ENCODE measurements around the gene SYNE3. TPM values are rescaled to one million over a fixed set of nuclear protein-coding genes. Genes with fewer than 3 reads are reported as not detected.

The SYNE3 gene
- total and polyA plus RNA-seq, 7 experiments from 2014 or later = 6.8 to 83.9 (median 49.1) TPM

- Histone ChIP-seq H3K36me3 (ENCODE audit: control insufficient read depth in 2 of 3, insufficient read depth in 3 of 3, low read length in 3 of 3) (no peaks in the 10 kb centered on the region), H3K27me3 (ENCODE audit: control insufficient read depth in 2 of 2, insufficient read depth in 2 of 2, low read length in 2 of 2) (no peaks in the 10 kb centered on the region), H3K27ac (ENCODE audit: low read depth, low read length) (peak overlapping the region; percentile 80), H3K9me3 (ENCODE audit: control insufficient read depth in 2 of 3, low read length in 3 of 3) (no peaks in the 10 kb centered on the region), H3K4me3 (ENCODE audit: low read length) (peak overlapping the region; percentile 31), H3K4me1 (ENCODE audit: control insufficient read depth in 2 of 2, insufficient read depth in 2 of 2, low read length in 2 of 2) (peaks cover 79% of the 10 kb centered on the region in 2 donors)
- Mint-ChIP-seq H3K36me3 (peaks cover 0 to 6% (median 0%) of the 10 kb centered on the region in 5 donors), H3K27ac (peak overlapping the region; percentile 91 to 98 (median 96)), H3K27me3 (no peaks in the 10 kb centered on the region), H3K9me3 (peaks cover 0 to 1% (median 0%) of the 10 kb centered on the region in 11 donors), H3K4me1 (peaks cover 62 to 82% (median 74%) of the 10 kb centered on the region in 7 donors), H3K4me3 (peak overlapping the region; percentile 67 to 91 (median 84))
- no peak for ATAC-seq
- POLR2A ChIA-PET = interaction anchor here (0.8 to 17.2 kb wide), 6 partner anchors 9 to 82 kb away, joined by 3 to 255 read pairs (median 4); partner anchors contain the start of gene GLRX5
- no peak for DNase-seq
- intact Hi-C loops (cut with micrococcal nuclease) = loop anchor here (2.0 to 5.0 kb wide), 4 partner anchors 23 to 874 kb away; partner anchors contain the start of genes DICER1 (in 2 of the 2) and AK7 (in 1 of the 2)
- CTCF ChIA-PET = interaction anchor here (0.6 to 3.0 kb wide), 5 partner anchors 9 to 76 kb away, joined by 3 to 16 read pairs (median 12); no protein-coding TSS in a partner anchor
These were observed 1.7 kb upstream of the SYNE3 start for GRCh38 chr14:95518045-95518751.

GRCh38 chr14:95515596-95516552 is 576 bp downstream of the SYNE3 start:
- Histone ChIP-seq H3K27me3 (ENCODE audit: control insufficient read depth in 2 of 2, insufficient read depth in 2 of 2, low read length in 2 of 2) (no peaks in the 10 kb centered on the region), H3K4me1 (ENCODE audit: control insufficient read depth in 2 of 2, insufficient read depth in 2 of 2, low read length in 2 of 2) (peaks cover 57 to 61% of the 10 kb centered on the region in 2 donors), H3K9me3 (ENCODE audit: control insufficient read depth in 2 of 3, low read length in 3 of 3) (no peaks in the 10 kb centered on the region), H3K36me3 (ENCODE audit: control insufficient read depth in 2 of 3, insufficient read depth in 3 of 3, low read length in 3 of 3) (peaks cover 0 to 2% (median 0%) of the 10 kb centered on the region in 3 experiments), H3K4me3 (ENCODE audit: low read length) (peak overlapping the region; percentile 99), H3K27ac (ENCODE audit: low read depth, low read length) (peak overlapping the region; percentile 80)
- ATAC-seq (peak; percentile 93), DNase-seq (peak; percentile 62 to 89 (median 74))
- H3K27me3 Mint-ChIP-seq = no peaks in the 10 kb centered on the region
- peaks cover 59 to 79% (median 72%) of the 10 kb centered on the region in 7 donors for H3K4me1 Mint-ChIP-seq
- peaks cover 0 to 10% (median 0%) of the 10 kb centered on the region in 5 donors for H3K36me3 Mint-ChIP-seq
- intact Hi-C loops (cut with micrococcal nuclease) = loop anchor here (1.0 to 5.0 kb wide), 8 partner anchors 8 to 876 kb away; partner anchors contain the start of genes DICER1 (in 2 of the 2) and AK7 (in 1 of the 2)
- CTCF ChIA-PET = interaction anchor here (0.8 to 3.2 kb wide), 5 partner anchors 11 to 73 kb away, joined by 3 to 15 read pairs (median 8); no protein-coding TSS in a partner anchor
- H3K27ac Mint-ChIP-seq = peak overlapping the region; percentile 63 to 94 (median 90)
- POLR2A ChIA-PET = interaction anchor here (0.5 to 17.2 kb wide), 16 partner anchors 8 to 879 kb away, joined by 3 to 255 read pairs (median 4); partner anchors contain the start of gene GLRX5
- peak overlapping the region; percentile 87 to 98 (median 92) for H3K4me3 Mint-ChIP-seq
- peaks cover 0 to 1% (median 0%) of the 10 kb centered on the region in 11 donors for H3K9me3 Mint-ChIP-seq

- no peak for ATAC-seq
- Histone ChIP-seq H3K27me3 (ENCODE audit: control insufficient read depth in 2 of 2, insufficient read depth in 2 of 2, low read length in 2 of 2) (no peaks in the 10 kb centered on the region), H3K9me3 (ENCODE audit: control insufficient read depth in 2 of 3, low read length in 3 of 3) (no peaks in the 10 kb centered on the region), H3K36me3 (ENCODE audit: control insufficient read depth in 2 of 3, insufficient read depth in 3 of 3, low read length in 3 of 3) (peaks cover 0 to 7% (median 0%) of the 10 kb centered on the region in 3 experiments), H3K4me1 (ENCODE audit: control insufficient read depth in 2 of 2, insufficient read depth in 2 of 2, low read length in 2 of 2) (peaks cover 53 to 56% of the 10 kb centered on the region in 2 donors), H3K4me3 (ENCODE audit: low read length) (peak overlapping the region; percentile 99), H3K27ac (ENCODE audit: low read depth, low read length) (peak overlapping the region; percentile 80)
- peaks cover 0 to 1% (median 0%) of the 10 kb centered on the region in 11 donors for H3K9me3 Mint-ChIP-seq
- H3K27ac Mint-ChIP-seq = peak overlapping the region; percentile 48 to 92 (median 83)
- H3K4me1 Mint-ChIP-seq = peaks cover 60 to 79% (median 70%) of the 10 kb centered on the region in 7 donors
- no peaks in the 10 kb centered on the region for H3K27me3 Mint-ChIP-seq
- intact Hi-C loops (cut with micrococcal nuclease) = loop anchor here (5.0 kb wide), 3 partner anchors 33 to 877 kb away; partner anchors contain the start of genes DICER1 (in 2 of the 2) and AK7 (in 1 of the 2)
- ChIA-PET POLR2A (interaction anchor here (0.5 to 17.2 kb wide), 9 partner anchors 9 to 880 kb away, joined by 3 to 255 read pairs (median 5); no protein-coding TSS in a partner anchor), CTCF (interaction anchor here (2.3 to 3.2 kb wide), 4 partner anchors 12 to 73 kb away, joined by 7 to 15 read pairs (median 8); no protein-coding TSS in a partner anchor)
- H3K4me3 Mint-ChIP-seq = peak overlapping the region; percentile 87 to 98 (median 92)
- no peak for DNase-seq
- H3K36me3 Mint-ChIP-seq = peaks cover 2 to 11% (median 2%) of the 10 kb centered on the region in 5 donors
These were observed 1.4 kb downstream of the SYNE3 start for GRCh38 chr14:95515080-95515489.

GRCh38 chr14:95514131-95515079 is 2.0 kb downstream of the SYNE3 start:
- intact Hi-C loops (cut with micrococcal nuclease) = loop anchor here (5.0 kb wide), 3 partner anchors 32 to 878 kb away; partner anchors contain the start of genes DICER1 (in 2 of the 2) and AK7 (in 1 of the 2)
- peak overlapping the region; percentile 87 to 98 (median 92) for H3K4me3 Mint-ChIP-seq
- H3K36me3 Mint-ChIP-seq = peaks cover 4 to 14% (median 7%) of the 10 kb centered on the region in 5 donors
- POLR2A ChIA-PET = interaction anchor here (1.5 to 17.2 kb wide), 6 partner anchors 10 to 53 kb away, joined by 4 to 255 read pairs (median 8); no protein-coding TSS in a partner anchor
- no peaks in the 10 kb centered on the region for H3K27me3 Mint-ChIP-seq
- no peaks in the 10 kb centered on the region for H3K9me3 ChIP-seq (ENCODE audit: control insufficient read depth in 2 of 3, low read length in 3 of 3)
- ATAC-seq = no peak
- peaks cover 0 to 1% (median 0%) of the 10 kb centered on the region in 11 donors for H3K9me3 Mint-ChIP-seq
- peak overlapping the region; percentile 80 for H3K27ac ChIP-seq (ENCODE audit: low read depth, low read length)
- peaks cover 59 to 79% (median 70%) of the 10 kb centered on the region in 7 donors for H3K4me1 Mint-ChIP-seq
- H3K4me1 ChIP-seq (ENCODE audit: control insufficient read depth in 2 of 2, insufficient read depth in 2 of 2, low read length in 2 of 2) = peaks cover 46 to 50% of the 10 kb centered on the region in 2 donors
- DNase-seq = no peak
- H3K36me3 ChIP-seq (ENCODE audit: control insufficient read depth in 2 of 3, insufficient read depth in 3 of 3, low read length in 3 of 3) = peaks cover 0 to 10% (median 0%) of the 10 kb centered on the region in 3 experiments
- CTCF ChIA-PET = interaction anchor here (1.1 to 3.2 kb wide), 5 partner anchors 13 to 72 kb away, joined by 3 to 15 read pairs (median 8); no protein-coding TSS in a partner anchor
- peak overlapping the region; percentile 99 for H3K4me3 ChIP-seq (ENCODE audit: low read length)
- peak overlapping the region in 8 of 9 donors; percentile 63 to 92 (median 84) for H3K27ac Mint-ChIP-seq
- H3K27me3 ChIP-seq (ENCODE audit: control insufficient read depth in 2 of 2, insufficient read depth in 2 of 2, low read length in 2 of 2) = no peaks in the 10 kb centered on the region

- H3K9me3 ChIP-seq (ENCODE audit: control insufficient read depth in 2 of 3, low read length in 3 of 3) = no peaks in the 10 kb centered on the region
- Mint-ChIP-seq H3K27ac (peak overlapping the region in 6 of 9 donors; percentile 0 to 70 (median 15)), H3K27me3 (no peaks in the 10 kb centered on the region), H3K9me3 (peaks cover 0 to 1% (median 0%) of the 10 kb centered on the region in 11 donors), H3K36me3 (peaks cover 6 to 14% (median 12%) of the 10 kb centered on the region in 5 donors), H3K4me3 (peak overlapping the region in 8 of 10 donors; percentile 1 to 16 (median 8)), H3K4me1 (peaks cover 55 to 77% (median 67%) of the 10 kb centered on the region in 7 donors)
- H3K4me3 ChIP-seq (ENCODE audit: low read length) = no peak overlapping the region
- intact Hi-C loops (cut with micrococcal nuclease) = no loop called here
- ChIA-PET POLR2A (interaction anchor here (3.4 to 17.2 kb wide), 2 partner anchors 11 to 52 kb away, joined by 22 to 255 read pairs; no protein-coding TSS in a partner anchor), CTCF (interaction anchor here (1.1 to 3.2 kb wide), 3 partner anchors 14 to 71 kb away, joined by 3 to 15 read pairs (median 8); no protein-coding TSS in a partner anchor)
- peaks cover 35 to 39% of the 10 kb centered on the region in 2 donors for H3K4me1 ChIP-seq (ENCODE audit: control insufficient read depth in 2 of 2, insufficient read depth in 2 of 2, low read length in 2 of 2)
- H3K27ac ChIP-seq (ENCODE audit: low read depth, low read length) = peak overlapping the region; percentile 31
- no peaks in the 10 kb centered on the region for H3K27me3 ChIP-seq (ENCODE audit: control insufficient read depth in 2 of 2, insufficient read depth in 2 of 2, low read length in 2 of 2)
- DNase-seq = no peak
- no peak for ATAC-seq
- peaks cover 0 to 14% (median 0%) of the 10 kb centered on the region in 3 experiments for H3K36me3 ChIP-seq (ENCODE audit: control insufficient read depth in 2 of 3, insufficient read depth in 3 of 3, low read length in 3 of 3)
These were observed 3.2 kb downstream of the SYNE3 start for GRCh38 chr14:95513291-95513690.

Measured in naive thymus-derived CD4-positive, alpha-beta T cell (primary cell).